CD8-positive, alpha-beta memory T cell (primary cell): ENCODE measurements around the gene MYMK. TPM values are rescaled to one million over a fixed set of nuclear protein-coding genes. Genes with fewer than 3 reads are reported as not detected.
A peak's percentile ranks its signal among the peaks of the same experiment; 100 is the strongest.

Experiments used
- CTCF ChIA-PET: fragments of 350-600 bp; sonication (Branson Sonifier 250); formaldehyde crosslinking; loops from one replicate; lab custom pipeline; 2021; ENCODE audit warnings: antibody characterized with exemption; lab: Charles Lee
- POLR2A ChIA-PET: fragments of 350-600 bp; sonication (Branson Sonifier 250); formaldehyde crosslinking; loops from one replicate; lab custom pipeline; 2021; ENCODE audit warnings: antibody characterized with exemption; lab: Charles Lee
- DNase-seq, 5 donors: peaks; one replicate each; pipeline versions ENCODE4 v3.0.0 to v3.0.0-alpha.2; 2020 to 2022; ENCODE audit warnings: mixed read lengths in 1 of 5
- H3K27ac ChIP-seq: one replicate; pipeline ENCODE4 v1.7.0; 2013; ENCODE audit warnings: low read depth, mild to moderate bottlenecking, low read length, moderate library complexity
- H3K27me3 ChIP-seq: 2 replicates; pipeline ENCODE4 v1.7.0; 2013; ENCODE audit warnings: low read length, mild to moderate bottlenecking; ENCODE audit not compliant: insufficient read depth, poor library complexity, severe bottlenecking
- H3K36me3 ChIP-seq: 2 replicates; pipeline ENCODE4 v1.7.0; 2013; ENCODE audit warnings: mild to moderate bottlenecking, low read length, moderate library complexity; ENCODE audit not compliant: insufficient read depth
- H3K4me1 ChIP-seq: 2 replicates; pipeline ENCODE4 v1.7.0; 2013; ENCODE audit warnings: mild to moderate bottlenecking, low read length, moderate library complexity; ENCODE audit not compliant: insufficient read depth
- H3K4me3 ChIP-seq: 2 replicates; pipeline ENCODE4 v1.7.0; 2013; ENCODE audit warnings: mild to moderate bottlenecking, low read length
- H3K9me3 ChIP-seq: 2 replicates; pipeline ENCODE4 v1.7.0; 2013; ENCODE audit warnings: mild to moderate bottlenecking, low read length
- H3K27ac Mint-ChIP-seq, 8 donors: one replicate each; pipeline ENCODE4 v1.8.0; 2020 to 2021; ENCODE audit warnings: mixed read lengths in 8 of 8, mild to moderate bottlenecking in 6 of 8, inconsistent platforms in 3 of 8, moderate library complexity in 3 of 8
- H3K27me3 Mint-ChIP-seq, 2 donors: one replicate each; pipeline ENCODE4 v1.8.0; 2020 to 2021; ENCODE audit warnings: mixed read lengths in 2 of 2, mild to moderate bottlenecking in 1 of 2, moderate library complexity in 1 of 2
- H3K36me3 Mint-ChIP-seq, 3 donors: one replicate each; pipeline ENCODE4 v1.8.0; 2020 to 2021; ENCODE audit warnings: mixed read lengths in 3 of 3, inconsistent platforms in 1 of 3, mild to moderate bottlenecking in 1 of 3
- H3K4me1 Mint-ChIP-seq, 3 donors: one replicate each; pipeline ENCODE4 v1.8.0; 2020 to 2021; ENCODE audit warnings: mixed read lengths in 3 of 3, inconsistent platforms in 1 of 3, mild to moderate bottlenecking in 1 of 3
- H3K4me3 Mint-ChIP-seq, 7 donors: one replicate each; pipeline ENCODE4 v1.8.0; 2020 to 2021; ENCODE audit warnings: mixed read lengths in 7 of 7, mild to moderate bottlenecking in 6 of 7, moderate library complexity in 4 of 7, inconsistent platforms in 2 of 7
- H3K9me3 Mint-ChIP-seq, 5 donors: one replicate each; pipeline ENCODE4 v1.8.0; 2020 to 2022; ENCODE audit warnings: mixed read lengths in 5 of 5, mild to moderate bottlenecking in 3 of 5, moderate library complexity in 2 of 5, inconsistent platforms in 1 of 5
- polyA plus RNA-seq: library from polyadenylated mRNA; unstranded; fragments of 300-500 nt; fragmentation: Illumina TruSeq; gene quantifications from one replicate; pipeline ENCODE4 v1.2.3, GENCODE V29; 2021
- total RNA-seq, 2 experiments: library from RNA; stranded (reverse); gene quantifications; one replicate each; pipeline ENCODE4 v1.2.3, GENCODE V29; 2021

MYMK gene
- total and polyA plus RNA-seq, 3 experiments from 2014 or later, result not detected

GRCh38 chr9:133553973-133554713 is 29.4 kb upstream of the MYMK start:
- Histone ChIP-seq H3K4me3 (no peak overlapping the region), H3K36me3 (no peaks in the 10 kb centered on the region), H3K27ac (no peak overlapping the region), H3K9me3 (no peaks in the 10 kb centered on the region), H3K4me1 (no peaks in the 10 kb centered on the region), H3K27me3 (no peaks in the 10 kb centered on the region)
- no peaks in the 10 kb centered on the region for H3K36me3 Mint-ChIP-seq
- H3K9me3 Mint-ChIP-seq, result no peaks in the 10 kb centered on the region
- H3K27ac Mint-ChIP-seq, result no peak overlapping the region
- POLR2A ChIA-PET, result no interaction called here
- H3K4me3 Mint-ChIP-seq, result no peak overlapping the region
- no peak for DNase-seq
- CTCF ChIA-PET, result no interaction called here
- H3K4me1 Mint-ChIP-seq, result peaks cover 0 to 7% (median 5%) of the 10 kb centered on the region in 3 donors
- peaks cover 18 to 31% of the 10 kb centered on the region in 2 donors for H3K27me3 Mint-ChIP-seq

- no peak for DNase-seq
Measured at GRCh38 chr9:133553123-133553522, 28.4 kb upstream of the MYMK start.

GRCh38 chr9:133552236-133552635 is 27.5 kb upstream of the MYMK start:
- Histone ChIP-seq H3K4me3 (no peak overlapping the region), H3K27ac (no peak overlapping the region), H3K27me3 (no peaks in the 10 kb centered on the region), H3K9me3 (no peaks in the 10 kb centered on the region), H3K36me3 (no peaks in the 10 kb centered on the region), H3K4me1 (no peaks in the 10 kb centered on the region)
- CTCF ChIA-PET, result no interaction called here
- H3K4me1 Mint-ChIP-seq, result peaks cover 0 to 1% (median 0%) of the 10 kb centered on the region in 3 donors
- peaks cover 8 to 19% of the 10 kb centered on the region in 2 donors for H3K27me3 Mint-ChIP-seq
- no peak overlapping the region for H3K4me3 Mint-ChIP-seq
- peaks cover 0 to 1% (median 0%) of the 10 kb centered on the region in 3 donors for H3K36me3 Mint-ChIP-seq
- no peak overlapping the region for H3K27ac Mint-ChIP-seq
- DNase-seq, result no peak
- POLR2A ChIA-PET, result no interaction called here
- H3K9me3 Mint-ChIP-seq, result no peaks in the 10 kb centered on the region

More at GRCh38 chr9:133553123-133553522, 28.4 kb upstream of the MYMK start:
- Mint-ChIP-seq H3K36me3 (no peaks in the 10 kb centered on the region), H3K4me1 (peaks cover 0 to 4% (median 3%) of the 10 kb centered on the region in 3 donors), H3K27me3 (peaks cover 12 to 23% of the 10 kb centered on the region in 2 donors), H3K27ac (no peak overlapping the region), H3K4me3 (no peak overlapping the region), H3K9me3 (no peaks in the 10 kb centered on the region)
- Histone ChIP-seq H3K9me3 (no peaks in the 10 kb centered on the region), H3K27me3 (no peaks in the 10 kb centered on the region), H3K4me1 (no peaks in the 10 kb centered on the region), H3K4me3 (no peak overlapping the region), H3K27ac (no peak overlapping the region), H3K36me3 (no peaks in the 10 kb centered on the region)
- POLR2A ChIA-PET, result no interaction called here
- CTCF ChIA-PET, result no interaction called here

GRCh38 chr9:133551446-133551845 is 26.7 kb upstream of the MYMK start:
- DNase-seq, result no peak
- no peaks in the 10 kb centered on the region for H3K27me3 ChIP-seq
- peaks cover 0 to 1% (median 0%) of the 10 kb centered on the region in 3 donors for H3K4me1 Mint-ChIP-seq
- H3K27ac Mint-ChIP-seq, result peak overlapping the region in 1 of 8 donors; percentile 67
- H3K4me3 ChIP-seq, result no peak overlapping the region
- POLR2A ChIA-PET, result no interaction called here
- H3K36me3 ChIP-seq, result no peaks in the 10 kb centered on the region
- H3K4me3 Mint-ChIP-seq, result no peak overlapping the region
- peaks cover 0 to 1% (median 0%) of the 10 kb centered on the region in 3 donors for H3K36me3 Mint-ChIP-seq
- H3K9me3 Mint-ChIP-seq, result no peaks in the 10 kb centered on the region
- H3K4me1 ChIP-seq, result no peaks in the 10 kb centered on the region
- peaks cover 8 to 19% of the 10 kb centered on the region in 2 donors for H3K27me3 Mint-ChIP-seq
- CTCF ChIA-PET, result no interaction called here
- no peak overlapping the region for H3K27ac ChIP-seq
- H3K9me3 ChIP-seq, result no peaks in the 10 kb centered on the region

GRCh38 chr9:133547116-133547515 is 22.4 kb upstream of the MYMK start:
- Mint-ChIP-seq H3K4me1 (peaks cover 0 to 1% (median 0%) of the 10 kb centered on the region in 3 donors), H3K27ac (no peak overlapping the region), H3K27me3 (peaks cover 10 to 11% of the 10 kb centered on the region in 2 donors), H3K4me3 (no peak overlapping the region), H3K9me3 (no peaks in the 10 kb centered on the region), H3K36me3 (peaks cover 0 to 1% (median 0%) of the 10 kb centered on the region in 3 donors)
- Histone ChIP-seq H3K9me3 (no peaks in the 10 kb centered on the region), H3K27ac (no peak overlapping the region), H3K36me3 (no peaks in the 10 kb centered on the region), H3K4me1 (no peaks in the 10 kb centered on the region), H3K4me3 (no peak overlapping the region), H3K27me3 (no peaks in the 10 kb centered on the region)
- CTCF ChIA-PET, result no interaction called here
- DNase-seq, result no peak
- POLR2A ChIA-PET, result no interaction called here

- H3K27ac Mint-ChIP-seq, result no peak overlapping the region
- no peaks in the 10 kb centered on the region for H3K36me3 ChIP-seq
- no peaks in the 10 kb centered on the region for H3K9me3 ChIP-seq
- CTCF ChIA-PET, result no interaction called here
- no peak overlapping the region for H3K4me3 Mint-ChIP-seq
- peaks cover 0 to 1% (median 0%) of the 10 kb centered on the region in 3 donors for H3K36me3 Mint-ChIP-seq
- H3K27me3 ChIP-seq, result no peaks in the 10 kb centered on the region
- no peak for DNase-seq
- POLR2A ChIA-PET, result no interaction called here
- peaks cover 10 to 11% of the 10 kb centered on the region in 2 donors for H3K27me3 Mint-ChIP-seq
- no peaks in the 10 kb centered on the region for H3K4me1 ChIP-seq
- H3K9me3 Mint-ChIP-seq, result no peaks in the 10 kb centered on the region
- peaks cover 0 to 1% (median 0%) of the 10 kb centered on the region in 3 donors for H3K4me1 Mint-ChIP-seq
- no peak overlapping the region for H3K27ac ChIP-seq
- no peak overlapping the region for H3K4me3 ChIP-seq
Measured at GRCh38 chr9:133546287-133546680, 21.5 kb upstream of the MYMK start.

- Mint-ChIP-seq H3K27ac (no peak overlapping the region), H3K27me3 (peaks cover 6% of the 10 kb centered on the region in 2 donors), H3K9me3 (no peaks in the 10 kb centered on the region), H3K4me1 (peaks cover 0 to 1% (median 0%) of the 10 kb centered on the region in 3 donors), H3K4me3 (no peak overlapping the region), H3K36me3 (peaks cover 0 to 1% (median 0%) of the 10 kb centered on the region in 3 donors)
- DNase-seq, result no peak
- Histone ChIP-seq H3K9me3 (no peaks in the 10 kb centered on the region), H3K36me3 (no peaks in the 10 kb centered on the region), H3K4me1 (no peaks in the 10 kb centered on the region), H3K27me3 (no peaks in the 10 kb centered on the region), H3K27ac (no peak overlapping the region), H3K4me3 (no peak overlapping the region)
- POLR2A ChIA-PET, result no interaction called here
- CTCF ChIA-PET, result no interaction called here
Measured at GRCh38 chr9:133545494-133546286, 20.9 kb upstream of the MYMK start.
